Activated T-helper 2 cell treated with anti-CD3 and anti-CD28 coated beads, Interferon-gamma antibody, Interleukin-2, Interleukin-4, amounts not matched to agents 10 μg/mL and 5 μg/mL and 100 μg/mL, durations not matched to agents 14 hours and 24 hours and 36 hours (primary cell): ENCODE results near the gene NPAS2. TPM values are rescaled to one million over a fixed set of nuclear protein-coding genes. Genes with fewer than 3 reads are reported as not detected.
A peak's percentile ranks its signal among the peaks of the same experiment; 100 is the strongest.

Experiments
- DNase-seq: peaks from one replicate; pipeline ENCODE4 v3.0.0; 2021; ENCODE audit warnings: low spot score
- H3K27ac Mint-ChIP-seq: one replicate; pipeline ENCODE4 v1.8.0; 2021; ENCODE audit warnings: mixed read lengths
- H3K27me3 Mint-ChIP-seq: one replicate; pipeline ENCODE4 v1.8.0; 2021; ENCODE audit warnings: low read depth, mixed read lengths
- H3K36me3 Mint-ChIP-seq: one replicate; pipeline ENCODE4 v1.8.0; 2021; ENCODE audit warnings: low read depth, mixed read lengths
- H3K4me1 Mint-ChIP-seq: one replicate; pipeline ENCODE4 v1.8.0; 2021; ENCODE audit warnings: low read depth, mixed read lengths
- H3K4me3 Mint-ChIP-seq: one replicate; pipeline ENCODE4 v1.8.0; 2021; ENCODE audit warnings: low read depth, mild to moderate bottlenecking, moderate library complexity, mixed read lengths
- H3K9me3 Mint-ChIP-seq: one replicate; pipeline ENCODE4 v1.8.0; 2021; ENCODE audit warnings: mixed read lengths
- intact Hi-C: fragments of 100-400 bp; cut with micrococcal nuclease; formaldehyde crosslinking; loops from one replicate; pipeline ENCODE4 v1.15.1; 2023
- total RNA-seq: library from RNA; stranded (reverse); gene quantifications from 2 replicates; pipeline ENCODE4 v1.2.3, GENCODE V29; 2022

NPAS2 gene
- total RNA-seq, 1 donor from 2014 or later = 5.6 TPM

GRCh38 chr2:100940766-100941645, 121.1 kb downstream of the NPAS2 start:
- Mint-ChIP-seq H3K27me3 (no peaks in the 10 kb centered on the region), H3K36me3 (no peaks in the 10 kb centered on the region), H3K27ac (peak overlapping the region; percentile 74), H3K4me1 (peaks cover 16% of the 10 kb centered on the region), H3K9me3 (no peaks in the 10 kb centered on the region), H3K4me3 (peak overlapping the region; percentile 48)
- no peak for DNase-seq
- intact Hi-C loops = no loop called here

DNA sequence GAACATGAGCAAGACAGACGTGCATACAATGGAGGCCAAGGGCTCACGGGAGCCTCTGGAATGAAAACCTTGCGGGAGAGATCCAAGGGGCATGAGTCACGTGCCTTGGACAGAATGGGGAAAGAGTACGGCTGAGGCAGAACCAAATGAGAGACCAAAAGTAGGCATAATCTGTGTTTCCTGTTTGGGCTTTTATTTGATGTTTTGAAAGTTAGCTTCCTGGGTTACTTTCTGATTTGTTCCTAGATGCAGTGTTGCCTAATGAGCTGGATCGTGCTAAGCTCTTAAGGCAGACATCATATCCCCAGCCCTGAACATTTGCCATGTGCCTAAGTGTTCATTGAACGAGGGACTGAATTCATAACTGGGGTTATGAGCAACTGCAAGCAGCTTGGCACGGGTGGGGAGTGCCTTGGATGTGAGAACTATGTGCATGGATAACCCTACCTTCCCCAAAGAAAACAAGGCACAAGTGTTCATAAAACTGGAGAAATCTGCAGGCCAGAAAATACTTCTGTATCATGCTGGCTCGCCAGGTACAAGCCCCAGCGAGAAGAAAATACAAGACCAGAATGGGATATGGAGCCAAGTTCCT, 121.8 kb downstream of the NPAS2 start:
- Mint-ChIP-seq H3K36me3 (no peaks in the 10 kb centered on the region), H3K4me1 (peaks cover 16% of the 10 kb centered on the region), H3K27me3 (no peaks in the 10 kb centered on the region), H3K4me3 (peak overlapping the region; percentile 27), H3K27ac (peak overlapping the region; percentile 74), H3K9me3 (no peaks in the 10 kb centered on the region)
- no peak for DNase-seq
- intact Hi-C loops = no loop called here

DNA sequence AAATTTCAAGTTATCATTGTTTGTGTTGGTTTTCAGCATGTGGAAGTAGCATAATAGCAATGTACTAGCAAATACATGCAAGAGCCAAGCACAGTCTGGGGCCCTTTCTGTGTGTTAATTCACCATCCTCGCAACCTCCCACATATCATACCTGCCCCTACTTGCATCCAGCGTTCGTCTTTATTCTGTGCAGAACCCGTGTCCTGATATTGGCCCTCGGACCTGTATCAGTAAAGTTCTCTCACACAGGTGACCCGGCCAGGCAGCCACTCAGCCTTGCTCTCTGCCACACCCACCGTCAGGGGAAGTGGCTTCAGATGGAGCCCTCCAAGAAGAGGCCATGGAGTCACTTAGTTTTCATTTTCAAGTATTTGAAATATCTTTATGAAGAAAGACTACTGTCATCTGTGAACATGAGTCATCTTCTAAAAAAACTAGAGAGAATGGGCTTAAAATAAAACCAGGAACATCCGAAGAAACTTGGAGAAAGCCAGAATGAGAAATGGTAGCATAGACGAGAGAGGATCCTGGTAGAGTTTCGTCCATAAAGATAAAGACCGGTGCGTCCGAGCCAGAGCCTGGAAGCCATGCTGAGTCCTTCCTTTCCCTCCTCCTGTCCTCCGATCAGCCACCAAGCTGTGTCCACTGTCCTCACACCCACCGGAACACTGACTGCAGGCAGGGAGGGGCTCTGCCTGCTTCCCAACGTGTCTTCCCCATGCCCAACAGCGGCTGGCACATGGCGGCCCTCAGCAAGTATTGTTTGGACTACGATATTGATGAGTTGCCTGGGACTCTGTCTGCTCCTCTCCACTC, 124.9 kb downstream of the NPAS2 start:
- Mint-ChIP-seq H3K27me3 (no peaks in the 10 kb centered on the region), H3K4me3 (no peak overlapping the region), H3K27ac (no peak overlapping the region), H3K4me1 (peaks cover 16% of the 10 kb centered on the region), H3K9me3 (no peaks in the 10 kb centered on the region), H3K36me3 (no peaks in the 10 kb centered on the region)
- DNase-seq = no peak
- intact Hi-C loops = no loop called here

- Mint-ChIP-seq H3K4me3 (no peak overlapping the region), H3K4me1 (peaks cover 15% of the 10 kb centered on the region), H3K9me3 (no peaks in the 10 kb centered on the region), H3K27ac (no peak overlapping the region), H3K27me3 (no peaks in the 10 kb centered on the region), H3K36me3 (no peaks in the 10 kb centered on the region)
- no peak for DNase-seq
- intact Hi-C loops = no loop called here
These were observed 125.4 kb downstream of the NPAS2 start for GRCh38 chr2:100945433-100945740.

DNA sequence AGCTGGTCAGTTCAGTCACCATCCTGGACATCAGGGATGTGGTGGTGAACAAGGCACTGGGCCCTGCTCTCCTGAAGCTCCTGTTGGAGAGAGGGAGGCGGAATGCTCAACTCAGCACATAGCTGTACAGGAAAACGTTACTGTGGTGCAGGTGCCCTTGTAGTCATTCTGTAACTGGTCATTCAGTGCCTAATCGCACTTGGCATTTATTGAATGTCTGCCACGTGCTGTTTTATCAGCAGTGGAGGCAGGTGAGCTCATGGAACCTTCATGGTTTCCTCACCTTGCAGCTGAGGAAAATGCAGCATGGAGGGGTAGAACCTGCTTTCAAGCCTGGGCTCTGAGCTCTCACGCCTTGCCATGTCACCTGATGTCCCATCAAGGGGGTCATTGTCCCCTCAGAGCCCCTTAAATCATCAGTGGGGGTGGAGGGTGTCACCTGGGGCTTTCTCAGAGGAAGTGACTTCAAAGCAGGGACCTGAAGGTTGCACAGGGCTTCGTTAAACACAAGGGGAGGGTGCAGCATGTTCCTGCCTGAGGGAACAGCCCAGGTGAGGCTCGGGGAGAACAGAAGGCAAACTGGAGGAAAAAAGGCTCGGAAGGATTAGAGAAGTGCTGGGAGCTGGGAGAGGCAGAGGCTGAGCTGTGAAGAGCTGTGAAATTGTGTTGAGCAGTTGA, 126.1 kb downstream of the NPAS2 start:
- H3K27ac Mint-ChIP-seq = no peak overlapping the region
- H3K4me3 Mint-ChIP-seq = no peak overlapping the region
- H3K9me3 Mint-ChIP-seq = no peaks in the 10 kb centered on the region
- DNase-seq = no peak
- no peaks in the 10 kb centered on the region for H3K36me3 Mint-ChIP-seq
- peaks cover 10% of the 10 kb centered on the region for H3K4me1 Mint-ChIP-seq
- intact Hi-C loops = no loop called here
- no peaks in the 10 kb centered on the region for H3K27me3 Mint-ChIP-seq

GRCh38 chr2:100948942-100949811, 129.2 kb downstream of the NPAS2 start:
- Mint-ChIP-seq H3K27me3 (no peaks in the 10 kb centered on the region), H3K27ac (no peak overlapping the region), H3K4me3 (no peak overlapping the region), H3K9me3 (no peaks in the 10 kb centered on the region), H3K4me1 (peaks cover 2% of the 10 kb centered on the region), H3K36me3 (no peaks in the 10 kb centered on the region)
- DNase-seq = no peak
- intact Hi-C loops = no loop called here

GRCh38 chr2:100952512-100952911, 132.6 kb downstream of the NPAS2 start:
- no peak for DNase-seq
- Mint-ChIP-seq H3K9me3 (no peaks in the 10 kb centered on the region), H3K27me3 (no peaks in the 10 kb centered on the region), H3K4me3 (no peak overlapping the region), H3K27ac (no peak overlapping the region), H3K4me1 (peaks cover 2% of the 10 kb centered on the region), H3K36me3 (no peaks in the 10 kb centered on the region)
- intact Hi-C loops = no loop called here

DNA sequence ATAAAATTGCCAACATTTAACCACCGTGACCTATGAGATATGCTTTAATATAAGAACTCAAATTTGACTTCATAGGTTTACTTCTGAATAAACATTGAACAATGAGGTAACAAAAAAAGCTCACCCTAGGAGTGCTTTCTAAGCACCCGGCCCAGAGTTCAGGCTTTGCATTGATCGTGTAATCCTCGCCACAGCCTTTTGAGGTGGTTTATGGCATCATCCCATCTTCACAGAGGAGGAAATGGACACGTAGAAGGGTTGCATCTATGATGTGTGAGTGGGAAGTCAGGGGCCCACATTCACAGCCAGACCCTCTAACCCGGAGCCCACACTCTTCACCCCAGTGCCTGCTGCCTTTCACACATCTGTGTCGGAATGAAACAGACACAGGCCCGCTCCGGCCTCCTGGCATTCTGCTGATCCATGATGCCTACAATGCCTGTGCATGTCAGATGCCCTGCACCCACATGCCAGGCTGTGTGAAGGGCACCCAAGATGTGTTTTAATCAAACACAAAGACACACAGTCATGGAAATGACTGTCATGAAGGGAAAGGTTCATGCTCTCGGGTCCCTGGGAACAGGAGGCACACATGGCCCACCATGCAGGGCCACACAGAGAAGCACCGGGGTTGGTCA, 133.6 kb downstream of the NPAS2 start:
- Mint-ChIP-seq H3K36me3 (no peaks in the 10 kb centered on the region), H3K27ac (no peak overlapping the region), H3K4me3 (no peak overlapping the region), H3K9me3 (no peaks in the 10 kb centered on the region), H3K27me3 (no peaks in the 10 kb centered on the region), H3K4me1 (peaks cover 2% of the 10 kb centered on the region)
- intact Hi-C loops = no loop called here
- DNase-seq = no peak

GRCh38 chr2:100954044-100954420, 134.1 kb downstream of the NPAS2 start:
- Mint-ChIP-seq H3K9me3 (no peaks in the 10 kb centered on the region), H3K4me1 (peaks cover 2% of the 10 kb centered on the region), H3K4me3 (no peak overlapping the region), H3K27ac (no peak overlapping the region), H3K36me3 (no peaks in the 10 kb centered on the region), H3K27me3 (no peaks in the 10 kb centered on the region)
- DNase-seq = no peak
- intact Hi-C loops = no loop called here

DNA sequence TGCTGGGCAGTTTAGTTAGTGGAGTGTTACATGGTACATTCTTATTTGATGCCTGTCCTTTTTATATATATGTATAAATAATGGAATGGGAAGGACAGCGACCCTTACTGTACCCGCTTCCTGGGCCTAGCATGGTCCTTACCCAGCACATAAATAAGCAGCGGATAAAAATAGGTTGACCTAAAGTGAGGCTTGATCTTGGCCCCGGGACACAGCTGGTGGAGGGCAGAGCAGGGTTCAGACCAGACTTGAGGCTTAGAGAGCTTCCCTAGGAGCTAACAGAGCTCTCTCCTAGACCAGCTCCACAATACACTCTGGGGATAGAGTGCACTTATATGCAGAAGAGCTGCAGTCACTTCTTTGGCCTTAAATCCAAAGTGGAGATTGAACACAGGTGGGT, 135.3 kb downstream of the NPAS2 start:
- Mint-ChIP-seq H3K4me1 (peaks cover 2% of the 10 kb centered on the region), H3K27me3 (no peaks in the 10 kb centered on the region), H3K4me3 (no peak overlapping the region), H3K9me3 (no peaks in the 10 kb centered on the region), H3K27ac (no peak overlapping the region), H3K36me3 (no peaks in the 10 kb centered on the region)
- intact Hi-C loops = no loop called here
- DNase-seq = no peak

GRCh38 chr2:100956081-100956480, 136.1 kb downstream of the NPAS2 start:
- Mint-ChIP-seq H3K27me3 (no peaks in the 10 kb centered on the region), H3K36me3 (no peaks in the 10 kb centered on the region), H3K27ac (no peak overlapping the region), H3K4me3 (no peak overlapping the region), H3K4me1 (peaks cover 2% of the 10 kb centered on the region), H3K9me3 (no peaks in the 10 kb centered on the region)
- intact Hi-C loops = no loop called here
- no peak for DNase-seq
